Medulla oblongata (tissue), 1 donor: ENCODE results near the gene MACROD1.

ENCODE experiments used
- DNase-seq: peaks from one replicate; pipeline ENCODE4 v3.0.0-alpha.2; 2015; ENCODE audit errors: extremely low spot score

Gene MACROD1

DNA sequence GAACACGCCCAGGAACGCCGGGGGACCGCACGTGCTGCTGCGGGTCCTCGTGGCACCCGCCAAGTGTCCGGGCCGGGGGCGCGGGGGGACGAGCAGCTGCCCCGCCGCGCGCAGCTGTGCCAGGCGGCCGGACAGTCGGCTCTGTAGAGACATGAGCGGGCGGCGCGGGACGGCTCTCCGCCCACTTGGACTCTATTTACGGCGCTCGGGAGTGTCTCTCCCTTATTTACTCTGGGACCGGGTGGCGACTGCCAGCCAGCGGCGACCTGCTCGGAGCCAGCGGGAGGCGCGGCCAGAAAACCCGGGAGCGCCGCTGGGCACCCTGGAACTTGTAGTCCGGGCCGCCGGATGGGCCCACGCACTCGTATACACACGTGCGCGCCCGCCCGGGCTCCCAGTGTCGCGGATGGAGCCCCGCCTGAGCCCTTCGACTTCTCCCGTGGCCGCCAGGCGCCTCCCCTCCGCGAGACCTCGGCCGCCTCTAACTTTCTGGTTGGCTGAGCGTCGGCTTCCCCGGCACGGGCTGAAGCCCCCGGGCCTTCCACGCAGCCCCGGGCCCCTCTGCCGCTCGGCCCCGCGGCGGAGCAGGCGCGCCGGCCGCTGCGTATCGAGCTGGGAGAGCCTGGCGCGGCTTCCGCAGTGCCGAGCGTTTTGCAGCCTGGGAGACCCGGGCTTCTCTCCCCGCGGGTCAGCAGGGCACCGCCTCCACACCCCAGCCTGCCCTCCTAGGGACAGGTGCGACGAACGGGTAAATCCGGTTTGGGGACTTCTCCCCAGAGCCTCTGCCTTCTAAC is at the start of gene MACROD1:
MACROD1 (minus strand) TSS at position 272 of the 794 bp plus-strand sequence; CDS start at position 153, 119 bp downstream.
- peak; percentile 75 for DNase-seq

DNA sequence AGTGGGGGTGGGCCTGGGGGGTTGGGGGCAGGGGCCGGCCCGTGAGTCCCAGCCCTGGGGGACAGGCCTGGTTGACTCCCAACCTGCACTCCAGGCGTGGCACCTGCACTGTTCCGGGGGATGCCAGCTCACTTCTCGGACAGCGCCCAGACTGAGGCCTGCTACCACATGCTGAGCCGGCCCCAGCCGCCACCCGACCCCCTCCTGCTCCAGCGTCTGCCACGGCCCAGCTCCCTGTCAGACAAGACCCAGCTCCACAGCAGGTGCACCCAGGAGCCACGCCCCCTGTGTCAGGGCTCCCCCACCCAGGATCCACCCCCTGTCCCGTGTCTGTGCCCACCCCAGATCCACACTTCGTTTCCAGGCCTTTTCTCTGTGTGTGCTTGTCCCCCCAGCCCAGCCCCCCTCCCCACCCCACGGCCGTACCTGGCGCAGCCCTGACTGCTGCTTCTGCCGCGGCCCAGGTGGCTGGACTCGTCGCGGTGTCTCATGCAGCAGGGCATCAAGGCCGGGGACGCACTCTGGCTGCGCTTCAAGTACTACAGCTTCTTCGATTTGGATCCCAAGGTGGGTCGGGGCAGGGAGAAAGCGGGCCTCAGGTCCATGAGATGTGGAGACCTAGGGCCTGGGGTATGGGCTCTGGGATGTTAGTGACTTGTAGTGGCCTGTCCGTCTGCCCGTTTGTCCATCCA is 45.4 kb upstream of the MACROD1 start:
- no peak for DNase-seq

DNA sequence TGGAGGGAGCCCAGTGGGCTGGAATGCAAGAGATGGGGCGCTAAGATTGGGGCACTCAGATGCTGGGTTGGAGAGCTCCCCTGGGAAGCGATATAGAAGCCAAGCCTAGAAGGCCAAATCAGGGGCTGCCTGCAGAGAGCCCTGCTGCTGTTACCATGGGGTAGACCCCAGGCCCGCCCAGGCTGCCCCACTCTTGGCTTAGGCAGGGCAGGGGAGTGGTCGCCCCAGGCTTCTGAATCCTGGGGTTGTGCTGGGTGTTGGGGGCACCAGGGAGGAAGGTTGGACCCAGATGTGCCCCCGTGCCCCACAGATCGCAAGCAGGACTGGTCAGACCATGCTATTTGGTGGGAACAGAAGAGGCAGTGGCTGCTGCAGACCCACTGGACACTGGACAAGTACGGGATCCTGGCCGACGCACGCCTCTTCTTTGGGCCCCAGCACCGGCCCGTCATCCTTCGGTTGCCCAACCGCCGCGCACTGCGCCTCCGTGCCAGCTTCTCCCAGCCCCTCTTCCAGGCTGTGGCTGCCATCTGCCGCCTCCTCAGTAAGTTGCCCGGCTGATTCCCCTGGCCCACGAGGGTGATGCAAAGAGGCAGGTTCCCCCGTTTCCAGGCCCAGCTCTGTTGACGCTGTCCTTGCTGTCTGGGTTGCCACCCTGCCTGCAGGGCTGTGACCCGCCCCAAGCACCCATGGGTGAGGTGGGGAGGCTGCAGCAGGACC is 44.5 kb upstream of the MACROD1 start:
- no peak for DNase-seq

- no peak for DNase-seq
Measured at GRCh38 chr11:64209563-64209843, 43.6 kb upstream of the MACROD1 start.

DNA sequence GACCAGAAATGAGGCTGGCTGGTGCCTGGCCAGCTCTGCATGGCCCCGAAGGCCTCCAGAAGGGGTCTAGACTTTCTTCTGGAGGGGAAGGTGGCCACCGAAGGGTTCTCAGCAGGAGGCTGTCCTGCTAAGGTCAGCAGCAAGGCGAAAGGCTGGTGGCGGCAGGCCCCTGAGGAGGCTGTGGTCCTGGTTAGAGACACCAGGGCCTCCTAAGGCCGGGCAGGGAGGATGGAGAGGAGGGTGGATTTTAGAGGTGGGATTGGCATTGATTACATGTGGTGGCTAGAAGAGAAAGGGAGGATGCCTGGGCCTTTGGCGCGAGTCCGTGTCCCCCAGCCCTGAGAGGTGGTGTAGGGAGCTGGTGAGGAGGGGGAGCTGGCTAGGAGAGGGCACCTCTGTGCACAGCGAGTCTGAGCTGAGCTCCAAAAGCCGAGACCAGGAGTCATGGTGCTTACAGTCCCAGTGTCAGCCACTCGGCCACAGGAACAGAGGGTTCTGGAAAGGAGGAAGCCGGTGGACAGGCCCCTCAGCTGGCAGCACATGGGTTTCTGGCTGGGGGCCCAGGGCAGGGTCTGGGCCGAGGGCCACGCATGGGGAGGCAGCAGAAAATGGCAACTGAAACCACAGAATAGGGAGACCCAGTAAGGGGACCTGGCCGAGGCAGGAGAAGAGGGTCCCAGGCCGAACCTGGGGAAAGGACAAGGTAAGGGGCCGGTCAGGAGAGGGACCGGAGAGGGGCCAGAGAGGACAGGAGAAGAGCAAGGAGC is 43.1 kb upstream of the MACROD1 start:
- peak; percentile 43 for DNase-seq

- no peak for DNase-seq
Measured at GRCh38 chr11:64208086-64208795, 42.3 kb upstream of the MACROD1 start.

DNA sequence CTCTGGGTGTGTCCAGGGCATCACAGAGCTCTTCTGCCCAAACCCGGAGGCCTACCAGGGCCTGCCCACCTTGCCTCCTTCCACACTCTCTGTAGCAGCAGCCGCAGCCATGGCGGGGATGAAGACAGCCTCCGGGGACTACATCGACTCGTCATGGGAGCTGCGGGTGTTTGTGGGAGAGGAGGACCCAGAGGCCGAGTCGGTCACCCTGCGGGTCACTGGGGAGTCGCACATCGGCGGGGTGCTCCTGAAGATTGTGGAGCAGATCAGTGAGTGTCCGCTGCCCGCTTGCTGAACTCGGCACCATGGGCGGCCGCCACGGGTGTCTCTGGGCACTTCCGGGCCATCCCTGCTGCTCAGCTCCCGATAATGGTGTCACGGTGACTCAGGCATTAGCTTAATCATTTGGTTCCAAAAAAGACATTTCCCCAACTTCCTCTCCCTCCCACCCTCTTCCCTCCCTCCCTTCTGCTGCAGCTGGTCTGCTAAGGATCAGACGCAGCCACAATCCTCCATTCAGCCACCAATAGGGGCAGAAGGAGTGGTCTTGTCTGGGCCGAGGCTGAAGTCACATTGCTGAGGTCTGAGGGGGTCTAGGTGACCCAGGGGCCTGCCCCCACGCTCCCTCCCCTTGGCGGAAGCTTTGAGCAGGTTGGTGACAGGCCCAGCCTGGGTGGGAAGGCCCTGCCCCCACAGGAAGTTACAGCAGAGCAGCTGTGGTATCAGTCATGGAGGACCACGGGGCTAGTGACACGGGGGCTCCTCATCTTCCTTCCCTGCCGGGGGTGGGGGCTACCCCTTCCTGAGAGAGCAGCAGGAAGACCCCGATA is 41.6 kb upstream of the MACROD1 start:
- DNase-seq, result no peak

DNA sequence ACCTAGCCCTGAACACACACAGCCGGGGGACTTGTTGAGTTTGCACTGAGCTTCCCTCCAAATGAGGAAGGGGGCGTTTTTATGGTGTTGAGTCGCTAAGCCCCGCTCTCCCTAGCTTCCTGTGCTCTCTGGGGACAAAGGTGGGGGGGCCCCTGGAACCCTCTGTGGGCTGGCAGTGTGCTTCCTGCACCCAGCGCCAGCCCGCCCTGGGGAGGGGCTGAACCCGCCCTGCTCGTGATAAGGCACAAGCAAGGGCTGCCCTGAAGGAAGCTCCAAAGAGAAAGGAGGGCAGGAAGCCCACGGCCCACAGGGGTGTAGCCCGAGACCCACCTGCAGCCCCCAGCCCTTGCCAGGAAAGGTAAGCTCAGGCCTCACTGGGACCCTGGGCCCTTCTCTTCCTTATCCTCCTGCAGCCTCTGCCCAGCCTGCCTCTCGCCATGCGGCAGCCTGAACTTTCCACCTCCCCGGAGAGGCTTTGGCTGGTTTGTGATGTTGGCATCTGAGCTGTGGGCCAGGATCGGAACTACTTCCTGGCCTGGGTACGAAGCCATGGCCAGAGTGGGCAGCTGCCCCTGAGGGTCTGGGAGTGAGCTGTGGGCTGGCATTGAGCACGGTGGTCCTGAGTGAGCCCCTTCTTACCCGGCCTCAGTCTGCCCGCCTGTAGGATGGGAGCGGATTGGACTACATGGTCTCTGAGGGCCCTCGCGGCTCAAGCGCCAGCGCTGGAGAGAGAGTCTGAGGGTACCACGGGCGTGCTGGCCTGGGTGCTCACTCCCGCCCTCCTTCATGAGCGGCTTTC is 40.7 kb upstream of the MACROD1 start, which contains the start of gene FERMT3:
FERMT3 (plus strand) TSS at position 265 of the 799 bp plus-strand sequence. CDS start 644 bp downstream, outside the sequence.
- DNase-seq, result peak; percentile 53

DNA sequence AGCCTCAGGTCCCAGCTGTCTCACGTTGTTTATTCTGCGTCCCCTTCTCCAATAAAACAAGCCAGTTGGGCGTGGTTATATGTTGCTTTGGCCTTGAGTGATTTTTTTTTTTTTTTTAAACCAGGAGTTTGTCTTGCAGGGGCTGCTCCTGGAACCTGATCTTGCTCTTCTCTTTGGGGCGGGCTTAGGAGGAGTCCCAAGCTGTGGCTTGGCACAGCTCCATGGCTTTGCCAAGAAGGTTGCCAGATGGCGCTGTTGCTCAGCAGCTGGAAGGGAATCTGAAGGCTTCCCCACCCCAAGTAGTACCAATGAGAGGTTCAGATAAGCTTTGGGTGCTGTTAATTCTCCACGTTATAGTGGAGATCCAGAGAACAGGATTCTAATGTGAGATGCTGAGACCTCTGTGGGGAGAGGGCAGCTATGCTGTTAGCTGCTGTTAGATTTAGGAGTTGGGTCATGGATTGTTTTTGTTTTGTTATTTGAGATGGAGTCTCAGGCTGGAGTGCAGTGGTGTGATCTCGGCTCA is 38.6 kb upstream of the MACROD1 start:
- peak; percentile 97 for DNase-seq

DNA sequence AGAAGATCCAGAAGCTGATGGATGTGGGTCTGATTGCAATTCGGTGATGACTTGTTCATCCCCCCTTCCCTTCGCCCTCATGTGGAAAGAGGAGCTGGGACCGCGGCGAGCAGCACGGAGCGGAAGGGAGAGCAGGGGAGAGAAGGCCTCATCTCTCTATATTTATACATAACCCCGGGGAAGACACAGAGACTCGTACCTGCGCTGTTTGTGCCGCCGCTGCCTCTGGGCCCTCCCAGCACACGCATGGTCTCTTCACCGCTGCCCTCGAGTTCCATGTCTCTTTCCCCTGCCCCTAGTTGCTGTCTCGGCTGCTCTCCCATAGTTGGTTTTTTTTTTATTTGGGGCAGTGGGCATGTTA is 38.1 kb upstream of the MACROD1 start:
- no peak for DNase-seq

DNA sequence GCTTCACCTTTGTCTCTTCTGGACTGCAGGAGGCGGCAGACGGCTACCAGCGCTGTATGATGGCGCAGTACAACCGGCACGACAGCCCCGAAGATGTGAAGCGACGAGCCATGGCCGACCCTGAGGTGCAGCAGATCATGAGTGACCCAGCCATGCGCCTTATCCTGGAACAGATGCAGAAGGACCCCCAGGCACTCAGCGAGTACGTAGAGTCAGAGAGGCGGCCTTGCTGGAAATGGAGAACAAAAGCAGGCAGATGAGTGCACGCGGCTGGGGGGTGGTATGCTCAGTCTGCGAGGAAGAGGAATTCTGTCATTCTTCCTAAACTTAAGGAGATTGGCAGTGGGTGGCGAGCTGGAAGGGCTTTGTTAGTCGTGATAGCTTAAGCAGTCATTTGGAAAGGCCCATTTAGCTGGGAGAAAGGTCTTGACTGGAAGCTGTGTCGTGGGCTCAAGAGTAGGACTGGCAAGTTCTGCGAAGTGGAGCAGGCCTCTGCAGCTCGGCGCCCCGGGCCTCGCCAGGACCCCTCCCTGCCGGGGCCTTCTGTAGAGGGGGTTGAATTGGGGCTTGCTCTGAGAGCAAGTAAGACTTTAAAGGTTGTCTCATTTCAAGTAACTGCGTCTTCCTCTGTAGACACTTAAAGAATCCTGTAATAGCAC is 37.6 kb upstream of the MACROD1 start:
- no peak for DNase-seq

- DNase-seq, result no peak
Measured at GRCh38 chr11:64202992-64203391, 37.1 kb upstream of the MACROD1 start.

GRCh38 chr11:64201543-64201942 is 35.6 kb upstream of the MACROD1 start:
- no peak for DNase-seq

DNA sequence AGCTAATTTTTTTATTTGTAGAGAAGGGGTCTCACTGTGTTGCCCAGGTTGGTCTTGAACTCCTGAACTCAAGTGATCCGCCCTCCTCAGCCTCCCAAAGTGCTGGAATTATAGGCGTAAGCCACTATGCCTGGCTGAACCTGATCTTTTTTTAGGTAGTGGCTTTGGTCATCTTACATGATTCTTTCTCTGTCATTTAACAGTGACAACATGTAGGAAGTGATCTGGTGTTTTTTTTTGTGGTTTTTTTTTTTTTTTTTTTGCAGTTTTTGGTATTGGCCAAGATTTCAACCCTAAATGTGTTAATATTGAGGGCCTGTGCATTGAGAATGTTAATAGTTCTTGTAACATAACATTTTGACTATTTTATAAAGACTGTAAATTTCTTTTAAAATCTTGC is 32.6 kb upstream of the MACROD1 start:
- no peak for DNase-seq

GRCh38 chr11:64196626-64197025 is 30.7 kb upstream of the MACROD1 start:
- no peak for DNase-seq

- DNase-seq, result no peak
Measured at GRCh38 chr11:64192434-64192833, 26.5 kb upstream of the MACROD1 start.

DNA sequence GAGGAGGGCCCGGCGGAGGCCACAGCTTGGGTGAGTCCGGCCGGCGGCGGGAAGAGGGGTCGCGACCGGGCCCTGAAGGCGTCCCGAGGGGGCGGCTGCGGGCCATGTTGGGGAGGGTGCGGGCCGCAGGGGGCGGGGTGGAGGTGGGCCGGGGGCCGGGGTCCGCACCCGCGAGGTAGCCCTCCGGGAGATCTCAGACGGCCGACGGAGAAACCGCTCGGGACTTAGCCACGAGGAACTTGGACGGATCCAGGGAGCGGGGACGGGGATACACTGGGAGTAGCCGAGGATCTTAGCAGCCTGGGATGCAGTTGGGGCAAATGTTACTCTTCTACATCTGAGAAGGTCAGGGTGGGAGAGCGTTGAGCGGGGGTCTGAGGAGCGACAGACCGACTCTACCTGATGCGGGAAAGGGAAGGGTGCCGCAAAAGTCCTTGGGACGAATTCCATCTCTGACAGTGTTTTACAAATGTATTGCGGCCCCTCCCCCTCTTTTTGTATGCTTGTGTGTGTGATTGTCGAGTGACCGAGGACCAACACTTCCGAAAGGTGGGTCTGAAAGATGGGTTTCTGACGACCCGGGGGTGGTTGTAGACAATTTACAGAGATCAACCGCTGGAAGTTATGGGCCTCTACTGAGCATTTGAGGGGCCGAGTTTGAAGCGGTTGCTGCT is 20.7 kb upstream of the MACROD1 start:
- peak; percentile 61 for DNase-seq
